ENCODE data around the gene YWHAQ. TPM values are rescaled to one million over a fixed set of nuclear protein-coding genes. Genes with fewer than 3 reads are reported as not detected.

YWHAQ gene
- polyA plus RNA-seq, 2 of the 4 experiments (the other 2 are of a cell fraction) = 661 to 833 TPM

- under 1% methylated on average over 27 of the region's 67 CpGs for WGBS (ENCODE audit: missing lambda C conversion rate)
- peak; percentile 58 to 68 for ATAC-seq
- CTCF ChIA-PET = interaction anchor here (0.6 to 6.3 kb wide), 13 partner anchors 9 to 170 kb away, joined by 3 to 53 read pairs (median 4); partner anchors contain the start of gene ADAM17
- no peak for FAIRE-seq
- peak overlapping the region; percentile 93 for H3K4me3 ChIP-seq
- peaks cover 45% of the 10 kb centered on the region for H3K4me1 ChIP-seq
- peak overlapping the region; percentile 92 for H3K4me2 ChIP-seq
- H3K27ac ChIP-seq = peak overlapping the region; percentile 96 to 97
- no peaks in the 10 kb centered on the region for H3K9me3 ChIP-seq
- POLR2A ChIA-PET = interaction anchor here (0.5 to 3.8 kb wide), 33 partner anchors 8 to 208 kb away, joined by 3 to 62 read pairs (median 5); partner anchors contain the start of gene ADAM17
- TF ChIP-seq TP53 (CRISPR knock-in tag; IDR thresholded peaks at IDR 0.05) = peak; percentile 86
- peak; percentile 31; the same call in 2 of the 3 replicates for TF ChIP-seq SMC3 (IDR thresholded peaks at IDR 0.05)
- no peak for TF ChIP-seq MAFK (IDR thresholded peaks at IDR 0.05; ENCODE audit: partially characterized antibody)
- TF ChIP-seq MAX (IDR thresholded peaks at IDR 0.05) = peak; percentile 45; the same call in 1 of the 2 replicates
- TF ChIP-seq MAZ (IDR thresholded peaks at IDR 0.05; ENCODE audit: borderline replicate concordance, low read depth, low read length) = no peak
- peak; percentile 43; the same call in 1 of the 2 replicates for TF ChIP-seq GATA3 (IDR thresholded peaks at IDR 0.05; ENCODE audit: borderline replicate concordance)
- DNase-seq (ENCODE audit: low read depth in 1 of 2, low spot score in 1 of 2) = peak; percentile 62 to 81
Measured at GRCh38 chr2:9630117-9630735, 571 bp downstream of the YWHAQ start.

GRCh38 chr2:9629222-9630116 is 1.3 kb downstream of the YWHAQ start:
- H3K9me3 ChIP-seq = no peaks in the 10 kb centered on the region
- no peak for FAIRE-seq
- H3K27ac ChIP-seq = peak overlapping the region; percentile 96 to 97
- H3K4me3 ChIP-seq = peak overlapping the region; percentile 93
- no peak for ATAC-seq
- 4% methylated on average over 20 of the region's 20 CpGs for WGBS (ENCODE audit: missing lambda C conversion rate)
- TF ChIP-seq ESRRA (IDR thresholded peaks at IDR 0.05; ENCODE audit: borderline replicate concordance, low read length) (no peak), CEBPB (IDR thresholded peaks at IDR 0.05) (no peak), CHD4 (IDR thresholded peaks at IDR 0.05; ENCODE audit: borderline replicate concordance) (no peak), PBX3 (IDR thresholded peaks at IDR 0.05) (no peak), RAD21 (conservative IDR thresholded peaks at IDR 0.05 in 1 of 2, IDR thresholded peaks at IDR 0.05 in 1 of 2) (0 out of 5 replicates have a peak, but pooled peaks of 1 of the 2 experiments have one; percentile 10), ZFP36 (IDR thresholded peaks at IDR 0.05; ENCODE audit: borderline replicate concordance, partially characterized antibody) (no peak), HEYL (CRISPR knock-in tag; IDR thresholded peaks at IDR 0.05) (no peak), FOXS1 (CRISPR knock-in tag; IDR thresholded peaks at IDR 0.05) (no peak), POLR2AphosphoS2 (conservative IDR thresholded peaks at IDR 0.05; ENCODE audit: low read length) (0 out of 2 replicates have a peak, but pooled peaks have one; percentile 47), E2F6 (IDR thresholded peaks at IDR 0.05; ENCODE audit: borderline replicate concordance, low read depth) (no peak)
- TF ChIP-seq, protein P1, sequence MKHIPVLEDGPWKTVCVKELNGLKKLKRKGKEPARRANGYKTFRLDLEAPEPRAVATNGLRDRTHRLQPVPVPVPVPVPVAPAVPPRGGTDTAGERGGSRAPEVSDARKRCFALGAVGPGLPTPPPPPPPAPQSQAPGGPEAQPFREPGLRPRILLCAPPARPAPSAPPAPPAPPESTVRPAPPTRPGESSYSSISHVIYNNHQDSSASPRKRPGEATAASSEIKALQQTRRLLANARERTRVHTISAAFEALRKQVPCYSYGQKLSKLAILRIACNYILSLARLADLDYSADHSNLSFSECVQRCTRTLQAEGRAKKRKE (CRISPR knock-in tag; IDR thresholded peaks at IDR 0.05; ENCODE audit: low read depth) = no peak
- CTCF ChIA-PET = interaction anchor here (1.2 to 6.3 kb wide), 12 partner anchors 15 to 170 kb away, joined by 3 to 53 read pairs (median 4); partner anchors contain the start of gene ADAM17
- DNase-seq (ENCODE audit: low read depth in 1 of 2, low spot score in 1 of 2) = peak in 1 of 2 experiments; percentile 29
- H3K4me1 ChIP-seq = peaks cover 45% of the 10 kb centered on the region
- H3K4me2 ChIP-seq = peak overlapping the region; percentile 92
- POLR2A ChIA-PET = interaction anchor here (0.5 to 3.8 kb wide), 26 partner anchors 8 to 207 kb away, joined by 3 to 62 read pairs (median 8); partner anchors contain the start of gene ADAM17
